Hepatocyte (in vitro differentiated cells): ENCODE results near the gene CHN2.

Source experiments
- CTCF ChIP-seq: fragments of 200-600 bp; sonication (generic); IDR thresholded peaks from 2 replicates; pipeline ENCODE4 v1.5.1; 2016; ENCODE audit warnings: antibody characterized with exemption, mild to moderate bottlenecking; ENCODE audit not compliant: poor library complexity
- EZH2 ChIP-seq: fragments of 200-600 bp; sonication (generic); IDR thresholded peaks from 2 replicates; pipeline ENCODE4 v1.6.1; 2016; ENCODE audit warnings: antibody characterized with exemption, mild to moderate bottlenecking, borderline replicate concordance

DNA sequence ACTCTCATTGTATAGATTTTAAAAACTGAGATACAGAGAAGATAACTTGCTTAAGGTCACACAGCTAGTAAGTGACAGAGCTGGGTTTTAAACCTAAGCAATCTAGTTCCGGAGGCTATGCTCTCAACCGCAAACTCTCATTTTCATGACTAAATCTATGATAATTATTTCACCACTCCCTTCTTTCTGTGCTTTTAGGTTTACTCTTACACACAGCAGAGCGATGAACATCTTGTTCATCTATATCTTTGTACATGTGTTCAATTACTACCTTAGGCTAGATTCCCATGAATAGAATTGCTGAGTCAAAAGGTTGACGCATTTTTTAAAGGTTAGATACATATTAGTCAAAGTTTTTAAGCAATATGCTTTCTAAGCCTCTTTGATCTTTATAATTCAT lies 154.8 kb downstream of the CHN2 start:
- TF ChIP-seq CTCF (no peak), EZH2 (no peak)
